Raji (cell line): ENCODE data around the gene P3H3.

Experiments used
- POLR2A ChIP-seq: IDR thresholded peaks from 2 replicates; pipeline ENCODE4 v1.6.1; 2011; ENCODE audit warnings: low read depth, low read length, control low read depth; ENCODE audit not compliant: insufficient read depth

The P3H3 gene

DNA sequence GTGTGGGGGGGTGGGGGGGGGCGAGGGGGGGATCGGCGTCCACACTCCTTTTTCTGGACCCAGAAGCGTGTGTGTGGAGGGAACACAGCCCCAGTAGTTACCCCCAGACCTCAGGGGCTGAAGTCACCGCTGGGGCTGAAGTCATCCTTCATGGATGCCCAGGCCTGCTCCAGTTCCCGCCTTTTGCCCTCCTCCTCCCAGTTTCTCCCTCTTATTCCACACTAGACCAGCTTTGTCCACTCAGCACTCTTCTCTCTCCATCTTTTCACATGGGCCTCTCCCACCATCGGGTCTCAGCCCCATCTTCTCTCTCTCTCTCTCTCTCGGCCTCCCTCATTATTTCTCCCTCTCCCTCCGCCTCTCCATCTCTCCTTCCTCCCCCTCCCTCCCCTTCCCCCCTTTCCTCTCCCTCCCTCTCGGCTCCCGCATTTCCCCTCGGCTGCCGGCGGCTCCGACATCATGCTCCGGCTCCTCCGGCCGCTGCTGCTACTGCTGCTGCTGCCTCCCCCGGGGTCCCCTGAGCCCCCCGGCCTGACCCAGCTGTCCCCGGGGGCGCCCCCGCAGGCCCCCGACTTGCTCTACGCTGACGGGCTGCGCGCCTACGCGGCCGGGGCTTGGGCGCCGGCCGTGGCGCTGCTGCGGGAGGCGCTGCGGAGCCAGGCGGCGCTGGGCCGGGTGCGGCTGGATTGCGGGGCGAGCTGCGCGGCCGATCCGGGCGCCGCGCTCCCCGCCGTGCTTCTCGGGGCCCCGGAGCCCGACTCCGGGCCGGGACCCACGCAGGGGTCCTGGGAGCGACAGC, at the start of gene P3H3:
Gene P3H3 (plus strand): TSS at position 426 of the 799 bp plus-strand sequence. CDS start 34 bp downstream, at position 460.
- TF ChIP-seq POLR2A, result no peak

DNA sequence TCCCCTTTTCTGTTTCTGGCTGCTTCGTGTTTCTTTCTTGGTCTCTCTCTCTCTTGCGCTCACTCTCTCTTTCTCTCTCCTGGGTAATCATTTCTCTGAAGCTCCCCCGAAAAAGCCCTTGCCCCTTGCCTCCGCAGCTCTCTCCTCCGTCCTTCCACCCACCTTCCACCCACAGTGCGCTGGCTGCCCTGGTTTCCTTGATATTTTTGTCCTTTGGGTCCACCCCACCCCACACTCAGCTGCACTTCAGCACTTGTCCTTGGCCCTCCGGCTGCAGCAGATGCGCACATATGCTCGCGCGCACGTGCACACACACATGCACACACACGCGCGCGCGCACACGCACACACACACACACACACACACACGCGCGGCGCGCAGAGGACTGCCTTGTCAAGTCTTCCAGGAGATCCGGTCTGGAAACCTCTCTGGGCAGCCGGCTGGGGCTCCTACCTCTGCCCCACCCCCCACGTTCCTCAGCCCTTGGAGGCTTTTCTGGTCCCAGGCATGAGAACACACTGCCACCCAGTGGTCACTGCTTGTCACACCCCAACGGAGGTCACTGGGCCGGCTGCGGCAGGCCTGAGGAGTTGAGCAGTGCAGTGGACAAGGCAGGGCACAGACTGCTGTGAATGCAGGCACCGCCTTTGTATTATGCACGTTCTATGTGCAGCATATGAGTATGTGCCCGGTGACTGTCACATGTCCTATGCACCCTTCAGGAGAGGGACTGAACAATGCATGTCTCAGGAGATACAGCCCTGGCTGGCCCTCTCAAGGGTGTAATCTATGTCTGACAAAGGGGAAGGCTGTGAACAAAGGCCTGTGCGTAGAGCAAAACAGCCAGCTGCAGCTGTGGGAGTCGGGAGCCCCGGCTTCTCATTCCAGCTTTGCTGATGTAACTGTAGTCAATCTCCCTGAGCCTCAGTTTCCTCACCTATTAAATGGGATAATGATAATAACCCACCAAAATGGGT, 49.3 kb upstream of the P3H3 start:
- TF ChIP-seq POLR2A, result peak; percentile 63

- TF ChIP-seq POLR2A, result no peak
Measured at GRCh38 chr12:6779708-6780432, 48.3 kb upstream of the P3H3 start.

DNA sequence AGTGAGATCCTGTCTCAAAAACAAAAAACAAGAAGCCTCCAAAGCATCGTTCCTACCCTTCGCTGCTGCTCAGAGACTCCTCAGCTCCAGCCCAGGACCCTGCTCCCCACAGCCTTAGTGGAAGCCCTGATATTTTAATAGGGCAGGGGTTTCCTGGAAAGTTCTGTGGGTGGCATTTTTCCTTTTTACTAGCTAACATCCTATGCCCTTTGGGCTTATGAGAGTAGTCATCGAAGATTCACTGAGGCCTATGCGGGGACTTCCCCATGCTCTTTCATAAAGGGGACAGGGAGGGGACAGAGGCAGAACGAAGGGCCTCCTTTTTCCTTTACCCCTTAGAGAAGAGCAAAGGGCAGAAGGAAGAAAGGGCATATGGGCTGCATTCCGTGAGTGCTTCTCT, 47.6 kb upstream of the P3H3 start:
- no peak for TF ChIP-seq POLR2A

GRCh38 chr12:6782119-6782518, 46.1 kb upstream of the P3H3 start:
- no peak for TF ChIP-seq POLR2A

- no peak for TF ChIP-seq POLR2A
Measured at GRCh38 chr12:6782850-6783566, 45.2 kb upstream of the P3H3 start.

GRCh38 chr12:6783828-6784227, 44.4 kb upstream of the P3H3 start:
- TF ChIP-seq POLR2A, result no peak

GRCh38 chr12:6784296-6784695, 43.9 kb upstream of the P3H3 start:
- TF ChIP-seq POLR2A, result no peak

- no peak for TF ChIP-seq POLR2A
Measured at GRCh38 chr12:6784761-6785160, 43.4 kb upstream of the P3H3 start.

- no peak for TF ChIP-seq POLR2A
Measured at GRCh38 chr12:6786416-6787094, 41.7 kb upstream of the P3H3 start.

DNA sequence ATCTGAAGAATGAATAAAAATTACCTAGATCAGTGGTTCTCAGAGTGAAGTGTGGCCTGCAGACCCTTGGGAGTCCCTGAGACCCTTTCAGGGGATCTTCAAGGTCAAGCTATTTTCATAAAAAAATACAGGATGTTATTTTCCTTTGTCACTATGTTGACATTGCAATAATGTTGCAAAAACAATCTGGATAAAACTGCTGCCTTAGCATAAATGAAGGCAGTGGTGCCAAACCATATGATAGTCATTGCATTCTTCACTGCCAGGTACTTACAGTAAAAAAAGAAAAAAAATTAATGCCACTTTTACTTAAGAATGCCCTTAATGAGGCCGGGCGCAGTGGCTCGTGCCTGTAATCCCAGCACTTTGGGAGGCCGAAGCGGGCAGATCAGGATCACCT, 40.9 kb upstream of the P3H3 start:
- TF ChIP-seq POLR2A, result no peak

DNA sequence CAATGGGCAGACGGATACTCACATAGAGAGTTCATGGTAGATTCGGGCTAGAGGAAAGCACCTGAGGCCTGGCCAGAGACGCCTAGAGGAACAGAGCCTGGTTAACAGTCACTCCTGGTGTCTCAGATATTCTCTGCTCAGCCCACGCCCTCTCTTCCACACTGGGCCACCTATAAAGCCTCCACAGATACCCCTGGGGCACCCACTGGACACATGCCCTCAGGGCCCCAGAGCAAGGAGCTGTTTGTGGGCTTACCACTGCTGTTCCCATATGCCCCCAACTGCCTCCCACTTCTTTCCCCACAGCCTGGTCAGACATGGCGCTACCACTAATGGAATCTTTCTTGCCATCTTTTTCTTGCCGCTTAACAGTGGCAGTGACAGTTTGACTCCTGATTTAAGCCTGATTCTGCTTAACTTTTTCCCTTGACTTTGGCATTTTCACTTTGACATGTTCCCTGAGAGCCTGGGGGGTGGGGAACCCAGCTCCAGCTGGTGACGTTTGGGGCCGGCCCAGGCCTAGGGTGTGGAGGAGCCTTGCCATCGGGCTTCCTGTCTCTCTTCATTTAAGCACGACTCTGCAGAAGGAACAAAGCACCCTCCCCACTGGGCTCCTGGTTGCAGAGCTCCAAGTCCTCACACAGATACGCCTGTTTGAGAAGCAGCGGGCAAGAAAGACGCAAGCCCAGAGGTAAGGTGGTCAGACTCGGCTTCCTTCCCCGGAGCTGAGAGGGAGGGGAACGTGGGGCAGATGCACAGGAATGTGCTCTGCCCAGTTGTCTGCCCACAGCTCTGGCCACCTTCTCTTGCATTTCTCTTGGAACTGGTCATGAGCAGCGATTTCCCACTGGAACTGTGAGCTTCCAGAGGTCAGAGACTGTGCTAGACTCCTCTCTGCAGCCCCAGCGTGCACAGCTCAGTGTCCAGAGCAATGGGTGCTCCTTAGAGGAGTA, 39.0 kb upstream of the P3H3 start, which contains the start of gene CD4:
Gene CD4 (plus strand): TSS at position 557 of the 953 bp plus-strand sequence. CDS start 10,611 bp downstream, outside the sequence.
- no peak for TF ChIP-seq POLR2A
